ENCODE data around the gene REEP3.

DNA sequence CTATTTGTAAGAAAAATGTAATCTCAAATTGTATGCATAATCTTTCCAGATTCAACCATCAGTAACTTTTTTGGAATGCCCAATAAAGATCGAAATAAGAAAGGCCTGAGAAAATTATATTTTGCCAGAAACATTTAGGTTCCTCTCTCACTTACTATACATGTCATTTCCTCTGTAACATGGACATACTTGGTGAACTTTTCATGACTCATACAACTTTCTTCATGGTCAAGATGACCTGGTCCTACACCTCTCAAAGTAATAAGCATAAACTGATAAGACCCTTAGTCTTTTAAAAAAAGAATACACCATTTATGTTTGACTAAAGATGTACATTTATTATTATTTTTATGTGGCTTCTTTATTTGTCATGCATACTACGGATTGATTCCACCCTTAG, 125.3 kb downstream of the REEP3 start:
- TF ChIP-seq, protein P1, sequence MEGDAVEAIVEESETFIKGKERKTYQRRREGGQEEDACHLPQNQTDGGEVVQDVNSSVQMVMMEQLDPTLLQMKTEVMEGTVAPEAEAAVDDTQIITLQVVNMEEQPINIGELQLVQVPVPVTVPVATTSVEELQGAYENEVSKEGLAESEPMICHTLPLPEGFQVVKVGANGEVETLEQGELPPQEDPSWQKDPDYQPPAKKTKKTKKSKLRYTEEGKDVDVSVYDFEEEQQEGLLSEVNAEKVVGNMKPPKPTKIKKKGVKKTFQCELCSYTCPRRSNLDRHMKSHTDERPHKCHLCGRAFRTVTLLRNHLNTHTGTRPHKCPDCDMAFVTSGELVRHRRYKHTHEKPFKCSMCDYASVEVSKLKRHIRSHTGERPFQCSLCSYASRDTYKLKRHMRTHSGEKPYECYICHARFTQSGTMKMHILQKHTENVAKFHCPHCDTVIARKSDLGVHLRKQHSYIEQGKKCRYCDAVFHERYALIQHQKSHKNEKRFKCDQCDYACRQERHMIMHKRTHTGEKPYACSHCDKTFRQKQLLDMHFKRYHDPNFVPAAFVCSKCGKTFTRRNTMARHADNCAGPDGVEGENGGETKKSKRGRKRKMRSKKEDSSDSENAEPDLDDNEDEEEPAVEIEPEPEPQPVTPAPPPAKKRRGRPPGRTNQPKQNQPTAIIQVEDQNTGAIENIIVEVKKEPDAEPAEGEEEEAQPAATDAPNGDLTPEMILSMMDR (IDR thresholded peaks at IDR 0.05): no peak
- no peak for TF ChIP-seq POLR2A (IDR thresholded peaks at IDR 0.05)

All from transverse colon (tissue), 3 donors.